Measurements from ENCODE around the gene IFNL2.

- TF ChIP-seq CTCF (IDR thresholded peaks at IDR 0.05) (no peak), EZH2 (IDR thresholded peaks at IDR 0.05) (no peak)
Measured at GRCh38 chr19:39296906-39297305, 28.7 kb downstream of the IFNL2 start.
